Smooth muscle cell (in vitro differentiated cells): ENCODE measurements around the gene SLC9A2. TPM values are rescaled to one million over a fixed set of nuclear protein-coding genes. Genes with fewer than 3 reads are reported as not detected.

ENCODE experiments used
- DNase-seq: peaks from one replicate; lab custom pipeline; 2025; ENCODE audit not compliant: unreplicated experiment; lab: John Stamatoyannopoulos, UW
- H2AFZ ChIP-seq: fragments of 200-600 bp; sonication (generic); 2 replicates; pipeline ENCODE4 v1.6.0; 2016; ENCODE audit warnings: antibody characterized with exemption, low read depth, mild to moderate bottlenecking
- H3F3A ChIP-seq: fragments of 200-600 bp; sonication (generic); 2 replicates; pipeline ENCODE4 v1.6.0; 2017; ENCODE audit warnings: antibody characterized with exemption, low read depth
- H3K27ac ChIP-seq: fragments of 200-600 bp; sonication (generic); 2 replicates; pipeline ENCODE4 v1.5.1; 2016; ENCODE audit warnings: low read depth, mild to moderate bottlenecking
- H3K27me3 ChIP-seq: fragments of 200-600 bp; sonication (generic); 2 replicates; pipeline ENCODE4 v1.6.1; 2016; ENCODE audit warnings: low read depth, mild to moderate bottlenecking
- H3K36me3 ChIP-seq: fragments of 200-600 bp; sonication (generic); 2 replicates; pipeline ENCODE4 v1.5.1; 2016; ENCODE audit warnings: low read depth
- H3K4me1 ChIP-seq: fragments of 200-600 bp; sonication (generic); 2 replicates; pipeline ENCODE4 v1.5.1; 2016; ENCODE audit warnings: low read depth
- H3K4me2 ChIP-seq: fragments of 200-600 bp; sonication (generic); 2 replicates; pipeline ENCODE4 v1.6.0; 2016; ENCODE audit warnings: mild to moderate bottlenecking
- H3K4me3 ChIP-seq: fragments of 200-600 bp; sonication (generic); 2 replicates; pipeline ENCODE4 v1.5.1; 2016; ENCODE audit warnings: mild to moderate bottlenecking
- H3K79me2 ChIP-seq: fragments of 200-600 bp; sonication (generic); 2 replicates; pipeline ENCODE4 v1.6.0; 2016; ENCODE audit warnings: low read depth, mild to moderate bottlenecking
- H3K9ac ChIP-seq: fragments of 200-600 bp; sonication (generic); 2 replicates; pipeline ENCODE4 v1.6.0; 2016; ENCODE audit warnings: low read depth
- H3K9me3 ChIP-seq: fragments of 200-600 bp; sonication (generic); replicated peaks from 2 replicates; pipeline ENCODE4 v1.5.1; 2016; ENCODE audit warnings: low read depth
- H4K20me1 ChIP-seq: fragments of 200-600 bp; sonication (generic); 2 replicates; pipeline ENCODE4 v1.6.0; 2016; ENCODE audit warnings: low read depth
- CTCF ChIP-seq: fragments of 200-600 bp; sonication (generic); IDR thresholded peaks from 2 replicates; pipeline ENCODE4 v1.5.1; 2017; ENCODE audit warnings: borderline replicate concordance, mild to moderate bottlenecking, antibody characterized with exemption; ENCODE audit not compliant: insufficient read depth, poor library complexity, severe bottlenecking
- WGBS: methylation state at CpG from one replicate; pipeline ENCODE4 v1.1.7; 2016; ENCODE audit warnings: low lambda C conversion rate; 5-methylcytosine and 5-hydroxymethylcytosine counted together
- polyA plus RNA-seq: library from polyadenylated mRNA; unstranded; fragments of >200 nt; fragmentation: Nextera tagmentation; extraction: Ambion mirVana; gene quantifications from 2 replicates; pipeline ENCODE4 v1.2.1, GENCODE V29; 2016
- total RNA-seq: library from RNA; depleted of rRNA; stranded (reverse); fragments of >200 nt; gene quantifications from 2 replicates; pipeline ENCODE4 v1.2.3, GENCODE V29; 2014

Gene SLC9A2
- total and polyA plus RNA-seq, 2 experiments from 2014 or later: not detected

GRCh38 chr2:102737431-102737830 lies 118.1 kb downstream of the SLC9A2 start:
- H2AFZ ChIP-seq: peak overlapping the region; percentile 97
- H4K20me1 ChIP-seq: peaks cover 16% of the 10 kb centered on the region
- WGBS: 86% methylated on average over 1 of the region's 1 CpG
- no peaks in the 10 kb centered on the region for H3F3A ChIP-seq
- H3K27me3 ChIP-seq: no peaks in the 10 kb centered on the region
- no peak for TF ChIP-seq CTCF
- peaks cover 7% of the 10 kb centered on the region for H3K4me1 ChIP-seq
- peak overlapping the region; percentile 96 for H3K4me2 ChIP-seq
- DNase-seq: no peak
- no peak overlapping the region for H3K9ac ChIP-seq
- H3K36me3 ChIP-seq: no peaks in the 10 kb centered on the region
- H3K79me2 ChIP-seq: no peaks in the 10 kb centered on the region
- H3K4me3 ChIP-seq: peak overlapping the region; percentile 79
- no peak overlapping the region for H3K27ac ChIP-seq
- no peaks in the 10 kb centered on the region for H3K9me3 ChIP-seq

- H3K79me2 ChIP-seq: no peaks in the 10 kb centered on the region
- H2AFZ ChIP-seq: no peak overlapping the region
- no peaks in the 10 kb centered on the region for H4K20me1 ChIP-seq
- no peaks in the 10 kb centered on the region for H3K9me3 ChIP-seq
- H3K4me1 ChIP-seq: no peaks in the 10 kb centered on the region
- no peak overlapping the region for H3K9ac ChIP-seq
- H3K4me2 ChIP-seq: no peak overlapping the region
- no peak overlapping the region for H3K4me3 ChIP-seq
- no peak for DNase-seq
- H3K27ac ChIP-seq: no peak overlapping the region
- no peak for TF ChIP-seq CTCF
- no peaks in the 10 kb centered on the region for H3F3A ChIP-seq
- H3K36me3 ChIP-seq: no peaks in the 10 kb centered on the region
- H3K27me3 ChIP-seq: no peaks in the 10 kb centered on the region
- 94% methylated on average over 3 of the region's 3 CpGs for WGBS
Observed at GRCh38 chr2:102743259-102743658, 123.9 kb downstream of the SLC9A2 start.

- H2AFZ ChIP-seq: no peak overlapping the region
- no peaks in the 10 kb centered on the region for H3K36me3 ChIP-seq
- no peaks in the 10 kb centered on the region for H3K9me3 ChIP-seq
- no peaks in the 10 kb centered on the region for H3K4me1 ChIP-seq
- H3K79me2 ChIP-seq: no peaks in the 10 kb centered on the region
- H3K4me3 ChIP-seq: no peak overlapping the region
- H3K27me3 ChIP-seq: no peaks in the 10 kb centered on the region
- 91% methylated on average over 4 of the region's 4 CpGs for WGBS
- TF ChIP-seq CTCF: no peak
- no peaks in the 10 kb centered on the region for H3F3A ChIP-seq
- DNase-seq: no peak
- H3K9ac ChIP-seq: no peak overlapping the region
- no peaks in the 10 kb centered on the region for H4K20me1 ChIP-seq
- H3K4me2 ChIP-seq: no peak overlapping the region
- no peak overlapping the region for H3K27ac ChIP-seq
Observed at GRCh38 chr2:102748107-102748506, 128.8 kb downstream of the SLC9A2 start.

GRCh38 chr2:102749938-102750337 lies 130.6 kb downstream of the SLC9A2 start:
- Histone ChIP-seq H2AFZ (no peak overlapping the region), H3K4me2 (no peak overlapping the region), H4K20me1 (no peaks in the 10 kb centered on the region), H3F3A (no peaks in the 10 kb centered on the region), H3K36me3 (no peaks in the 10 kb centered on the region), H3K9ac (no peak overlapping the region), H3K4me1 (no peaks in the 10 kb centered on the region), H3K79me2 (no peaks in the 10 kb centered on the region), H3K27ac (no peak overlapping the region), H3K27me3 (no peaks in the 10 kb centered on the region), H3K9me3 (no peaks in the 10 kb centered on the region), H3K4me3 (no peak overlapping the region)
- WGBS: 87% methylated on average over 3 of the region's 3 CpGs
- TF ChIP-seq CTCF: no peak
- no peak for DNase-seq
